Endothelial cell (in vitro differentiated cells): ENCODE data around the gene ANXA2R. TPM values are rescaled to one million over a fixed set of nuclear protein-coding genes. Genes with fewer than 3 reads are reported as not detected.

Experiments
- DNase-seq: peaks from one replicate; pipeline ENCODE4 v3.0.0; 2021; ENCODE audit warnings: low spot score
- H3K27ac Mint-ChIP-seq: one replicate; pipeline ENCODE4 v1.8.0; 2021; ENCODE audit warnings: mixed read lengths, inconsistent platforms; ENCODE audit not compliant: unreplicated experiment
- H3K27me3 Mint-ChIP-seq: one replicate; pipeline ENCODE4 v1.8.0; 2021; ENCODE audit warnings: mild to moderate bottlenecking, moderate library complexity, mixed read lengths, inconsistent platforms; ENCODE audit not compliant: unreplicated experiment
- H3K36me3 Mint-ChIP-seq: one replicate; pipeline ENCODE4 v1.8.0; 2021; ENCODE audit warnings: mild to moderate bottlenecking, low read depth, mixed read lengths, inconsistent platforms; ENCODE audit not compliant: unreplicated experiment
- H3K4me1 Mint-ChIP-seq: one replicate; pipeline ENCODE4 v1.8.0; 2021; ENCODE audit warnings: mild to moderate bottlenecking, mixed read lengths, inconsistent platforms; ENCODE audit not compliant: unreplicated experiment
- H3K4me3 Mint-ChIP-seq: one replicate; pipeline ENCODE4 v1.8.0; 2021; ENCODE audit warnings: mild to moderate bottlenecking, mixed read lengths, inconsistent platforms; ENCODE audit not compliant: unreplicated experiment
- H3K9me3 Mint-ChIP-seq: one replicate; pipeline ENCODE4 v1.8.0; 2021; ENCODE audit warnings: mixed read lengths, inconsistent platforms; ENCODE audit not compliant: unreplicated experiment
- CTCF ChIP-seq: fragments of 200-600 bp; sonication (generic); IDR thresholded peaks from one replicate; pipeline ENCODE4 v1.5.0; 2021; ENCODE audit warnings: antibody characterized with exemption; ENCODE audit not compliant: unreplicated experiment
- total RNA-seq: library from RNA; stranded (reverse); fragmentation: NEBNext Ultra II Directional; extraction: Animal tissue kit (Norgen Biotek cat#: 25700); gene quantifications from one replicate; pipeline ENCODE4 v1.2.1, GENCODE V29; 2021; ENCODE audit not compliant: unreplicated experiment

Gene ANXA2R
- total RNA-seq, 1 donor from 2014 or later = 1.1 TPM

DNA sequence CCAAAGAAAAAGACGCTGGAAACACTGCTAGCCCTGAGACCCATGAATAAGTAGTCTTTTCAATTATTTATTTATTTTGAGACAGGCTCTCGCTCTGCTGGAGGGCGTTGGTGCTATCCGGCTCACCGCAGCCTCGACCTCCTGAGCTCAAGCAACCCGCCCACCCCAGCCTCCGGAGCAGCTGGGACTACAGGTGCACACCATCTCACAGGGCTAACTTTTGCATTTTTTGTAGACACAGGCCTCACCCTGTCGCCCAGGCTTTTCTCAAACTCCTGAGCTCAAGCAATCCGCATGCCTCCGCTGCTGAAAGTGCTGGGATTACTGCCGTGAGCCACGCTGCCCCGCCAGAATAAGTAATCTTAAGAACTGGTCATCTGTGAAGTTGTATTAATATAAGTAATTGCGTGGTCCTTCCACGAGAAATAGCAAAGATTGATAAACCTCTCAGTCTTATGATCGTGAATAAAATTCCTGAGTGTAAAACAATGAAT is 1.6 kb downstream of the ANXA2R start:
- no peak overlapping the region for H3K4me3 Mint-ChIP-seq
- peaks cover 24% of the 10 kb centered on the region for H3K27me3 Mint-ChIP-seq
- TF ChIP-seq CTCF = no peak
- no peak for DNase-seq
- peaks cover 40% of the 10 kb centered on the region for H3K4me1 Mint-ChIP-seq
- no peak overlapping the region for H3K27ac Mint-ChIP-seq
- no peaks in the 10 kb centered on the region for H3K9me3 Mint-ChIP-seq
- H3K36me3 Mint-ChIP-seq = peaks cover 7% of the 10 kb centered on the region

DNA sequence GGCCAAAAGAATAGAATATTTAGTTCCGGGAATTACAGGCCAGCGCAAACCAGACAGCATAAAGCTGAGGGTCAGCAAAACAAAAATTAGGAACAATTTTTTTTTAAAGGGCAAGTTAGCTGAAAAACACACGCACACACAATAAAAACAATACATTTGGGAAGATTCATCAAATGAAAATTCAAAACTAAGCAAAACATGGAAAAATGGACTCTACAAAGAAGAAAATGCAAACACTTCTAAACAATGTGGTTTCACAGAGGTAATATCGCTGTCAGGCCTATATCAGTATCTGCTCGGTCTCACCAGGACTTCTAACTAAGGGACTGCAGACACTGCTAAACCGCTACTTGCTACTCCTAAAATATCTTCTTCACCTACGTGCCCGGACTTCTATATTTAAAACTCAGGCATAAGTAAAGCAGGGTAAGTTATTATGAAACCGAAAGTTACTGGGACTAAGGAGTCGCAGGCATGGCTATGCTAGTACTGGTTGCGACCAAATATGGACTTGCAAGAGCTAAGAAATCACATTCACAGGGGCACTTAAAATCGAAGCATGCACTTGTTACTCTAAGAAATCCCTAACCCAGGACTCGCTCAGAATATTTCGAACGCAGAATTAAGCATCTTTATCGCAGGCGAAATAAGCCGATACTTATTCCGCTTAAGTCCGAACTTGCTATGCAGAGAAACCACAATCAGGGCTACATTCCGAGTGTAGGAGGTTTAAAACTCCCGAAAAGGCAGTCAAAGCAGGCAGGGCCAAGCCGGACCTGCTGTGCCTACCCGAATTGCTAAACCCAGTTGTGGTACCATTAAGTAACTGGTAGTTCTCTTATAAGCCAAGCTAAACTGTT is 2.3 kb downstream of the ANXA2R start:
- no peak for TF ChIP-seq CTCF
- peaks cover 24% of the 10 kb centered on the region for H3K27me3 Mint-ChIP-seq
- no peak for DNase-seq
- H3K27ac Mint-ChIP-seq = no peak overlapping the region
- peaks cover 37% of the 10 kb centered on the region for H3K4me1 Mint-ChIP-seq
- no peaks in the 10 kb centered on the region for H3K9me3 Mint-ChIP-seq
- H3K36me3 Mint-ChIP-seq = peaks cover 7% of the 10 kb centered on the region
- peak overlapping the region; percentile 38 for H3K4me3 Mint-ChIP-seq

DNA sequence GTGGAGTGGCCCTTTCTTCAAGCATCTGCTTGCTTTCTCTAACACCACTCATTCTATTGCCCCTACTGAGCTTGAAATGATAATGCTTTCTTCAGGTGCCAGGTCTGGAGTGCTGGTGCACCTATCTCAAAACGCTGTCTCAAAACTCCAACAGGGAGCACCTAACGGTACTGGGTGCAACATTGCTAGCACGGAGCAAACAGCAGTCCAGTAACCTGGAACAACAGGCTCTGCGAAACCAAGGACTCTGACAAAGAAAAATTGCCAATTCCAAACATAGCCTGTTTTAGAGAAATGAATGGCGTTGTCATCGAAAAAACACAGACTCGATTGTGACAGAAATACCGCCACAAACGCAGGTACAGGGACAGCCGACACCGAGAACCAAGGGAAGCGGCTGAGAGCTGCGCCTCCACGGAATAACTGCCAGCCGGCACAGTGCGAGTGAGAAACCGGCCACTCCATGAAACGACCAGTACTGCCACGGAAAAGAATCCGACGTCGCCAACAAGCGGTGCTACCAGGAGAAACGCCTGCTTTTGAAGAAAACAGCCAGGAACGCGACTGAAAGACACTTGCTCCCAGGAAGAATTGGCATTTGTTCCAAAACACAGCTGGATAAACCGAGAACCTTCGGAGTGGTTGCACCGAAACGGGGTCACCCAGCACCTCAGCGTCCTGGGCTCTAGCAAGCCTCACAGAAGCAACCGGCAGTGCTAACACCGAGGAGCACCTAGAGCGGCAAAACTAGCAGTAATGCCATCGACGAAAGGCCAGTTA is 3.1 kb downstream of the ANXA2R start:
- DNase-seq = peak; percentile 25
- no peak for TF ChIP-seq CTCF
- Mint-ChIP-seq H3K4me3 (peak overlapping the region; percentile 29), H3K27ac (no peak overlapping the region), H3K36me3 (peaks cover 7% of the 10 kb centered on the region), H3K4me1 (peaks cover 37% of the 10 kb centered on the region), H3K27me3 (peaks cover 24% of the 10 kb centered on the region), H3K9me3 (no peaks in the 10 kb centered on the region)

DNA sequence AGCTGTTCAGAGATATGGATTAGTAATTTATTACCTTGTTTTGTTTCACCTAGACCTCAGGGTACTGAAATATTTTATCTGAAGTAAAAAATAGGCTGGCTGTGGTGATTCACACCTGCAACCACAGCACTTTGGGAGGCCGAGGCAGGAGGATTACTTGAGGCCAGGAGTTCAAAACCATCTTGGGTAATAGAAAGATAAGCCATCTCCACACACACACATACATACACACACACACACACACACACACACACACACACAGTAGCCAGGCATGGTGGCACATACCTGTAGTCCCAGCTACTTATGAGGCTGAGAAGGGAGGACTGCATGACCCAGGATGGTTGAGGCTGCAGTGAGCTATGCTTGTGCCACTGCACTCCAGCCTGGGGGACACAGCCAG is 3.7 kb downstream of the ANXA2R start:
- H3K4me1 Mint-ChIP-seq = peaks cover 37% of the 10 kb centered on the region
- H3K27me3 Mint-ChIP-seq = peaks cover 24% of the 10 kb centered on the region
- DNase-seq = no peak
- H3K36me3 Mint-ChIP-seq = peaks cover 7% of the 10 kb centered on the region
- H3K4me3 Mint-ChIP-seq = no peak overlapping the region
- TF ChIP-seq CTCF = no peak
- no peak overlapping the region for H3K27ac Mint-ChIP-seq
- H3K9me3 Mint-ChIP-seq = no peaks in the 10 kb centered on the region
